ENCODE results near the gene CYP4X1.
A peak's percentile ranks its signal among the peaks of the same experiment; 100 is the strongest.
"Not testable (repeated sequence)": the region's sequence is repeated elsewhere in the genome, so short reads cannot be mapped to it uniquely, and the experiment has no call there.

CYP4X1 gene

GRCh38 chr1:47091476-47091875 lies 68.0 kb downstream of the CYP4X1 start:
- H3K4me3 ChIP-seq (ENCODE audit: low read length); DNase-seq (ENCODE audit: low read depth): not testable (repeated sequence)
- TF ChIP-seq CTCF (conservative IDR thresholded peaks at IDR 0.05; ENCODE audit: low read depth, low read length): peak; percentile 29
